ENCODE data around the gene SPSB1.

GRCh38 chr1:9394010-9394409 is 101.3 kb downstream of the SPSB1 start:
- no peak for TF ChIP-seq CTCF (tag by site-specific recombination; IDR thresholded peaks at IDR 0.05)
- no peak for TF ChIP-seq SP2 (tag by site-specific recombination; IDR thresholded peaks at IDR 0.05)
- TF ChIP-seq HOXA7 (CRISPR knock-in tag; IDR thresholded peaks at IDR 0.05; ENCODE audit: borderline replicate concordance), result no peak
- no peak for TF ChIP-seq RBAK (tag by site-specific recombination; IDR thresholded peaks at IDR 0.05)
- TF ChIP-seq ZNF280D (tag by site-specific recombination; IDR thresholded peaks at IDR 0.05), result no peak
- TF ChIP-seq ZNF777 (tag by site-specific recombination; IDR thresholded peaks at IDR 0.05; ENCODE audit: borderline replicate concordance), result no peak
- TF ChIP-seq KLF16 (tag by site-specific recombination; IDR thresholded peaks at IDR 0.05), result no peak
